HG03460 (cell line): ENCODE results near the gene THOP1.

ENCODE experiments used
- ATAC-seq: cut with Tn5 transposase; IDR thresholded peaks from one replicate; pipeline ENCODE4 v1.9.1; 2021; ENCODE audit not compliant: unreplicated experiment

Gene THOP1

DNA sequence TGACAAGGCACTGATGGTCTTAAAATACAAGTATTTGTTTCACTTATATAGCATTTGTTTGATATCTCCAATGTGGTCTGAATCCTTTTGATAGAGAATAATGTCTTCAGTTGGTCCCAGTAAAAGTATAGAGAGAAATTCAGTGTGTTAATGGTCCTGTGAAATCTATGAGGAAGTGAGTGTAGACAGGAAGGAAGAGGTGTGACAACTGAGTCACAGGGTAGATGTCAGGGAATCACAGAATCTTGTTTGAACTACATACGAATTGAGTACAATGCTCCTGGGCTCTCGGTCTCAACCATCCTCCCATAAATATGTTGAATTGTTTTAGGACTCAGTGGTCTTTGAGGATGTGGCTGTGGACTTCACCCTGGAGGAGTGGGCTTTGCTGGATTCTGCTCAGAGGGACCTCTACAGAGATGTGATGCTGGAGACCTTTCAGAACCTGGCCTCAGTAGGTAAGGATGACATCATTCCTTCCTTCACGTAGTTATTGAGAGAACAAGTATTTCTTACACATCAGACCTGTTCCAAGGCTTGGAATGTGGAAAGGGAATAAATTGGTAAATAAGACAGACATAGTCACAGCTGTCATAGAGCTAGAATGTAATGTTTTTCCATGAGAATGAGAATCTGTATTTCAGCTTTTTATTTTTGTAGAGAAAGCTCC lies 65.1 kb downstream of the THOP1 start:
- ATAC-seq: no peak

DNA sequence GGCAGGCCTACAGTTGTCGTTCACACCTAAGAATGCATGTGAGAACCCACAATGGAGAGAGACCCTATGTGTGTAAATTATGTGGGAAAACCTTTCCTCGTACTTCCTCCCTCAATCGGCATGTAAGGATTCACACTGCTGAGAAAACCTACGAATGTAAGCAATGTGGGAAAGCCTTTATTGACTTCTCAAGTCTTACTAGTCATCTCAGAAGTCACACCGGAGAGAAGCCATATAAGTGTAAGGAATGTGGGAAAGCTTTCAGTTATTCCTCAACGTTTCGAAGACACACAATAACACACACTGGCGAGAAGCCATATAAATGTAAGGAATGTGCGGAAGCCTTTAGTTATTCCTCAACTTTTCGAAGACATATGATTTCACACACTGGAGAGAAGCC lies 67.3 kb downstream of the THOP1 start:
- no peak for ATAC-seq

DNA sequence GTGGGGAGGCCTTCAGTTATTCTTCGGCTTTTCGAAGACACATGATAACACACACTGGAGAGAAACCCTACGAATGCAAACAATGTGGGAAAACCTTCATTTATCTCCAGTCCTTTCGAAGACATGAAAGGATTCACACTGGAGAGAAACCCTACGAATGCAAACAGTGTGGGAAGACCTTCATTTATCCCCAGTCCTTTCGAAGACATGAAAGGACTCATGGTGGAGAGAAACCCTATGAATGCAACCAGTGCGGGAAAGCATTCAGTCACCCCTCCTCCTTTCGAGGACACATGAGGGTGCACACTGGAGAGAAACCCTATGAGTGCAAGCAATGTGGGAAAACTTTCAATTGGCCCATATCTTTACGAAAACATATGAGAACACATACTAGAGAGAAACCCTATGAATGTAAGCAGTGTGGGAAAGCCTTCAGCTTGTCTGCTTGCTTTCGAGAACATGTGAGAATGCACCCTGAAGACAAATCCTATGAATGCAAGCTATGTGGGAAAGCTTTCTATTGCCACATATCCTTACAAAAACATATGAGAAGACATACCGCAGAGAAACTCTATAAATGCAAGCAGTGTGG lies 67.8 kb downstream of the THOP1 start:
- no peak for ATAC-seq

DNA sequence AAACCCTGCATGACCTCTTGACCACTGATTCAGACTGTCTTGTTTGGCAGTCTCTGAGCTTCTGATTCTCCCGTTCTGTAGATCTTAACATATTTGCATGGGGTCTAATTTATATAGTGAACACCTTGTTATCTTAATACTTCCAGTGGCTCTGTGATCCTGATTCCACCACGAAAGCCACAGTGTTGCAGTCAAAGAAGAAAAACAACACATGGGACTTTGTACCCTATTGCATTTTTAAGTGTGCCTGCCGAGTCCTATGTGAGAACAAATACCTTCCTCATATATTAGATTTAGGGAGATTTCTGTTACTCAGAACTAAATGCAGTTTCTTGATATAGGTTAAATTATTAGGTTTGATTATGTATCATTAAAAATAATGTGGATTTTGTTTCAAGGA lies 69.5 kb downstream of the THOP1 start:
- no peak for ATAC-seq

DNA sequence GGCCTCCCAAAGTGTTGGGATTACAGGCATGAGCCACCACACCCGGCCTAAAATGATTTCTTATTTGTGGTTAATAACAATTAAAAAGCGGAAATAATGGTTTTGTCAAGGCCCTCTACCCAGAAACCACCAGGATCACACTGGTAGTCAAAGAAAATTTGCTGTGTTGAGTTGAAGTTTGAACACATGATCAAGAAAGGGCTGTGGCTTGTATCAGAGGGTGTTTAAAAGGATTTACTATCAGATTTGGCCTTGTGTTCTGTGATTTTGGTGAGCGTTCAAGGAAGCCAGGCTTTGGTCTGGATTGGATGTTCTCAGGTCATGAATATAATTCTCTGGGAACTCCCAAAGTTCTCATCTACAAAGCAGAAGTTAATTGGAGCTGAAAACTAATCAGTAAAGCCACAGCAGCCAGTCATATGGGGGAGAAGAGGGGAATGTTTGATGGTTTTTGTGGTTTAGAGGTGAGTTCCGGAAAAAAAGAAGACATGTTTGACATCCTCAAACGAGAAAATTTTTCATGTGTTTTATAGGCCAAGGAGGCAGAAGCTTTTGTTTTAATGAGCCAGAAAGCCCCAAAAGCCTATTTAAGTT lies 71.3 kb downstream of the THOP1 start:
- no peak for ATAC-seq

DNA sequence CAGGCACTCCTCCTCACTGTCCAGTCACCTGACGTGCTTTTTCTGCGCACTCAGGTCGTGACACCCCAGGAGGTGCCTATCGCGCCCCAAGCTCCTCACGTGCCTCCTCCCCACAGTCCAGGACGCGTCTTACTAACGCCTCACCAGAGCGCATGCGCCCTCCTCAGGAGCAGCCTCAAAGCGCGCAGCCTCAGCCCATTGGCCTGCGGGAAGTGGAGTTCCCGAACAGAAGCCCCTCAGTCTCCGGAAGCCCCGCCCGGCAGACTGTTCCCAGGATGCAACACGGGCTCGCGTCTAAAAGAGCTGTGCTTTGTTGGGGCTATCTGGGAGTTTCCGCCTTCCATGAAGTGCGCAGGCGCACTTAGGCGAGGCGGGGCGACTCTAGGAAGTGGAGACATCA lies 73.6 kb downstream of the THOP1 start:
- ATAC-seq: no peak

DNA sequence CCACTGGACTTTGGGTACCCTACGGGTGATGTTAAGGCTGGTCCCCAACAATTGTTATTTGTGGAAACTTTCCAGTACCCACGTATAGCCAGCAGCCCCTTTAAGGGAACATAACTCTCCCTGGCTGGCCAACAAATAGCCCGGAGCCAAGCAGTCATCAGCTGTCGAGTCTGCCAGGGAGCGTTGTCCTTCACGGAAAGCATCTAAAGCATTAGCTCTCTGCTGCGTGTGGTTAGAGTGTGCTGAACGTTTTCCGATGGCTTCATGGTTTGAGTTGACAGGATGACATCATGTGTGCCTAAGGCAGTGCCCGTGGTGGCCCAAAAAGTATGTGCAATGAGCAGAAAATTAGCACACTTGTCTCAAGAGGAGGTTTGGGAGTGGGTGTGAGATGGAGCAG lies 78.5 kb downstream of the THOP1 start:
- no peak for ATAC-seq
